Inflammatory macrophage treated with lipopolysaccharide for 1 hour (primary cell): Measurements from ENCODE around the gene MACC1.
"Not testable (repeated sequence)": the region's sequence is repeated elsewhere in the genome, so short reads cannot be mapped to it uniquely, and the experiment has no call there.

Experiments used
- DNase-seq, 2 donors: peaks; one replicate each; pipeline ENCODE4 v3.0.0-alpha.2; 2020 to 2022

MACC1 gene

DNA sequence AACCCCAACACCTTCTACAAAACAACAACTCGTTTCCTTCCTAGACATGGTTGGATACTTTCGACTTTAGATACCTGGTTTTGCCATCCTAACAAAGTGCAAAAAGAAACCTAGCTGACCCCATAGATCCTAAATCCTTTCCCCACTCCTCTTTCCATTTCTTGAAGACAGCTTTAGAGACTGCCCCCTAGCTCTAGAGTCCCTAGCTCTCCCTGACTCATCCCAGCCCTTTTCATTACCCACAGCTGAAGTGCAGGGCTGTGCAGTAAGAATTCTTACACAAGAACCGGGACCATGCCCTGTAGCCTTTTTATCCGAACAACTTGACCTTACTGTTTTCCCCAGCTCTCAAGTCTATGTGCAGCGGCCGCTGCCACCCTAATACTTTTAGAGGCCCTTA, 93.1 kb downstream of the MACC1 start:
- not testable (repeated sequence) for DNase-seq

DNA sequence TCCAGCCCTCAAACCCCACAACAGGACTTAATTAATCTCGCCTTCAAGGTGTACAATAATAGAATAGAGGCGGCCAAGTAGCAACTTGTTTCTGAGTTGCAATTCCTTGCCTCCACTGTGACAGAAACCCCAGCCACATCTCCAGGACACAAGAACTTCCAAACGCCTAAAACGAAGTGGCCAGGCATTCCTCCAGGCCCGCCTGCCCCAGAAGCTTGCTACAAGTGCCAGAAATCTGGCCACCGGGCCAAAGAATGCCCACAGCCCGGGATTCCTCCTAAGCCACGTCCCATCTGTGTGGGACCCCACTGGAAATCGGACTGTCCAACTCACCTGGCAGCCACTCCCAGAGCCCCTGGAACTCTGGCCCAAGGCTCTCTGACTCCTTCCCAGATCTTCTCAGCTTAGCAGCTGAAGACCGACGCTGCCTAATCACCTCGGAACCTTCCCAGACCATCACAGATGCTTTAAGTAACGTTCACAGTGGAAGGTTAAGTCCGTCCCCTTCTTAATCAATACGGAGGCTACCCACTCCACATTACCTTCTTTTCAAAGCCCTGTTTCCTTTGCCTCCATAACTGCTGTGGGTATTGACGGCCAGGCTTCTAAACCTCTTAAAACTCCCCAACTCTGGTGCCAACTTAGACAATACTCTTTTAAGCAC, 94.4 kb downstream of the MACC1 start:
- DNase-seq: not testable (repeated sequence)

DNA sequence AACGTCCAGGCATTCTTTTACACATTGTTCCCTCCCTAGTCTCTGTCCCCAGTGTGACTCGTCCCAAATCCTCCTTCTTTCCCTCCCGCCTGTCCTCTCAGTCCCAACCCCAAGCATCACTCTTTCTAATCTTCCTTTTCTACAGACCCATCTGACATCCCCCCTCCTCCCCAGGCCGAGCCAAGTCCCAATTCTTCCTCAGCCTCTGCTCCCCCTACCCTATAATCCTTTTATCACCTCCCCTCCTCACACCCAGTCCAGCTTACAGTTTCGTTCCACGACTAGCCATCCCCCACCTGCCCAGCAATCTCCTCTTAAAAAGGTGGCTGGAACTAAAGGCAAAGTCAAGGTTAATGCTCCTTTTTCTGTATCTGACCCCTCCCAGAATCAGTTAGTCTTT, 95.1 kb downstream of the MACC1 start:
- no peak for DNase-seq

DNA sequence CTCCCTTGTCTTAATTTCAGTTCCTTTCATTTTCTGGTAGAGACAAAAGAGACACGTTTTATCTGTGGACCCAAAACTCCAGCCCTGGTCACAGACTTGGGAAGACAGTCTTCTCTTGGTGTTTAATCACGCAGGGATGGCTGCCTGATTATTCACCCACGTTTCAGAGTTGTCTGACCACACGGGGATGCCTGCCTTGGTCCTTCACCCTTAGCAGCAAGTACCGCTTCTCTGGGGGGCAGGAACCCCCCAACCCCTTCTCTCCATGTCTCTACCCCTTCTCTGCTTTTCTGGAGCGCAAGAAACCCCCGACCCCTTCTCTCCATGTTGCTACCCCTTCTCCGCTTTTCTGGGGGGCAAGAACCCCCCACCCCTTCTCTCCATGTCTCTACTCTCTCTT, 95.8 kb downstream of the MACC1 start:
- no peak for DNase-seq

DNA sequence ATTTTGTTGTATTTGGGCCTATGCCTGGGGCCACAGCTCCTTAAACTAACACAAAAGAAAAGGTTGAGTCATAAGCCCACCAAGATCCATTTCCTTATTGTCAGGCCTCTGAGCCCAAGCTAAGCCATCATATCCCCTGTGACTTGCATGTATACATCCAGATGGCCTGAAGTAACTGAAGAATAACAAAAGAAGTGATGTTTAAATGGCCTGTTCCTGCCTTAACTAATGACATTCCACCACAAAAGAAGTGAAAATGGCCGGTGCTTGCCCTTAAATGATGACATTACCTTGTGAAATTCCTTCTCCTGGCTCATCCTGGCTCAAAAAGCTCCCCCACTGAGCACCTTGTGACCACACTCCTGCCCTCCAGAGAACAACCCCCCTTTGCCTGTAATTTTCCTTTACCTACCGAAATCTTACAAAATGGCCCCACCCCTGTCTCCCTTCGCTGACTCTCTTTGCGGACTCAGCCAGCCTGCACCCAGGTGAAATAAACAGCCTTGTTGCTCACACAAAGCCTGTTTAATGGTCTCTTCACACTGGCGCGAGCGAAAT, 96.5 kb downstream of the MACC1 start:
- not testable (repeated sequence) for DNase-seq

DNA sequence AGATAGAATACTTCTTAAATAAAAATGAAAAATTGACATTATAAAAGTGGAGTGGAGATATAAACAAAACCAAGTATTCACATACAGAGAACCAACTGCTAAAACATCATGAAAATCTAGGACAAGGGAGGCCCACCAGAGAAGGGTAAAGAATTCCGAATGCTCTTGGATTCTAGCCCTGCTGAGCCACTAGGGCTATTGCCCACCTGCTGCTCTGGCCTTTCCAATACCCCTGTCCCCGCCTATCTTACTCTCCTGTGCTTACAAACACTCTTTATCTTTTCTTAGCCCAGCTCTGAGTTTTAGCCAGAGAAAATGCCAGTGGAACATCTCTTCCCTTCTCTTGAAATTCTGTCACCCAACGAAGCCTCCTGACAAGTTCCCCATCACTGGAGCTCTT, 100.3 kb downstream of the MACC1 start:
- no peak for DNase-seq

DNA sequence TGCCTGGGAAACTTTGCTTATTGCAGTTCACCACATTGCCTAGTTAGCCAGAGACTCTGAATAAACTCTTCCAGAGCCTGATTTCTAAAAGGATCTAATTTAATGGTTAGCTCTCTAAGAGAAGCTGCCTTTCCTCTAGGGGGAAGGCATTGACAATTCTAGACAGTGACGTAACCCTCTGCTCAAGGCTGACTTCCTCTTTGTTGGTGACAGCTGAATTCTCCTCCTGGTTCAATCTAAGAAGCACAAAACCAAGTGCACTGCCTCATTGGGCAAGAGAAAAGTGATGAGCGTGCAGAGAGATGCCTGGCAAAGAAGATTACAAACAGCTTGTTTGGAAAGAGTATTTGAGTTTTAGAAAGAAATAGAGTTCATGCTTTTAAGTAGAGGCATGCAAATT, 102.7 kb downstream of the MACC1 start:
- DNase-seq: peak; percentile 89

DNA sequence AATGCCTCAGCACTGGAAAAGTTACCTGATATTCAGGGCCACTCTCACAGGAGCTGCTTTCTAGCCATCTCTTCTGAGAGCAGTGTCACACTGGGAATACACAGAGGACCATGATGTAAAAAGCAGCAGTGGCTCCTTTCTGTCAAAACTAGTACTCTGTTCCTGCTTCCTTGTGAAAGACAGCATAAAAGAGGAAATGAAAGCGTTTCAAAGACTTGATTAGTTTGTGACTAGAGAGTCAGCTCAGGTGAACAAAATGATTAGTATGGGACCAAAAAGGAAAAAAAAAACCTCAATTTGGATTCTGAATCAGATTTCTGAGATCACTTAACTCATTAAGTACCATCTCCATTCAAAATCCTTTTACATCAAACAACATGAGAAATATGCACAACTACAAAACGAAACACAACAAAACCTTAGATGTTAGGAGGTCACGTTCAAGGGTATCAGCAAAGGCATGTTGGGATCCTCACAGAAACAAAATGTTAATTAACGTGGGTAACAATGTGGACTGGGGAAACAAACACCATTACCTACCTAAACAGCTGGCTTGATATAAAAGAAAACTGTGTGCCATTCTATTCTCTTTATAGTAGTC, 103.7 kb downstream of the MACC1 start:
- peak; percentile 68 to 81 for DNase-seq

DNA sequence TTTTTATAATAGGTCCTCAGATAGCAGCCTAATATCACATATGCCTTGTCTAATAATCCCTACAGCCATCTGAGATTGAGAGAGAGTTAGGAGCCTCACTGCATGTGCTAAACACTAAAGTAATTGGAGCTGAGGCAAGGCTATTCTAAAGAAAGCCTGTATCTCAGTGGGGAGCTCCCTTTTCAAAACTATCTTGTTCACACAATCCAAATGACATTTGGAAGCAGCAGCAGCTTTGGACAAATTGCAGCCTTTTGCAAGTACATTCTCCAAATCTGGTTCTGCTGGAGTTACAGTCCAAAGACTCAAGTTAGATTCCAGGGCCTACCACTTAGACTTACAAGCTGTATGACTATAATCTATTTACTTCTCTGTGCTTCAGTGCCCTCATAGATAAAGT, 104.5 kb downstream of the MACC1 start:
- DNase-seq: no peak

DNA sequence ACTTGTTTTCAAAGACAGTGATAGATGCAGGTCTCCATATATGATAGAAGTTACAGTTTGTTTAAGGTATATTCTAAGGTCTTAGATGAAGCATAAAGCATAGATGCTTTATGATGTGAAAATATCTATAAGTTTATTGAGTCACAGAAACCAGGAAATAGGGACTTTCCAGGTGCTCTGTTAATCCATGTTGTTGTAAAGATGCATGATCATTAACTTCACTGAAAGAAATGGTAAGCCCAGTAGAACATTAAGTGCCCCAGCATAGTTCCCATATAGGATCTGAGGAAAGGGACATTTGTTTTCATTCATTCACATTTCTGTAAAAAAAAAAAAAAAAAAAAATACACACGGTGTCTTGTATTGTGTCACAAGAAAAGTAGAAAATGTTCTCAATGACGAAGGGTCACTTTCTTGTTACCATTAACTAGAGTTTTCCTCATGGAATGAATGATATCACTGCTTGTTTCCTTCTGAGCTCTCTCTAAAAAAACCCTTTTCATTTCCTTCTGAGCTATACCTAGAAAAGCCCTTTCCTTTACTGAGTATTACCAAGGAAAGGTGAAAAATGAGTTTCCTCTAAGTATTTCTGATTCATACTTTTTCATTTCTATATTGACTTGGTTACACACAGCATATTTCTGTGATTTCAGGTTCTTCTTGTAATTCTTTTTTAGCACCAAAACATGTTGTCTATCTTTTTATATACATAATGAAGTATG, 105.2 kb downstream of the MACC1 start:
- DNase-seq: no peak

DNA sequence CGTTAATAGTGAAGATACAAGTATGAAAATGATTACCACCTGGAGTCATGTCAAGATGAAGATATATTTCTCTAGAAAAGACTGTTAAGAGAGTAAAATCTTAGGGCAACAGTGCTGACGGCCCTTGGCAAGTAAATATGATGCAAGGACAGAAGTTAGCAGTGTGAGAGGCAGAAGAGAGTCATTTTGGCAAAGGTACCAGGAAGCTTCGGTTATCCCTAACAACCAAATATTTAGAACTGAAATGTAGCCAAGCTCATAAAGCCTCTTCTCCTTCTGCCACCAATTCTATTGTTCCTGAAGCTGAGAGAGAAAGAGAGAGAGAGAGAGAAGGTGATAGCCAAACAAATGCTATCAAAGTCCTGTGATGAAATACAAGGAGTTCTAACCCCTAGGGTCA, 109.6 kb downstream of the MACC1 start:
- DNase-seq: no peak

DNA sequence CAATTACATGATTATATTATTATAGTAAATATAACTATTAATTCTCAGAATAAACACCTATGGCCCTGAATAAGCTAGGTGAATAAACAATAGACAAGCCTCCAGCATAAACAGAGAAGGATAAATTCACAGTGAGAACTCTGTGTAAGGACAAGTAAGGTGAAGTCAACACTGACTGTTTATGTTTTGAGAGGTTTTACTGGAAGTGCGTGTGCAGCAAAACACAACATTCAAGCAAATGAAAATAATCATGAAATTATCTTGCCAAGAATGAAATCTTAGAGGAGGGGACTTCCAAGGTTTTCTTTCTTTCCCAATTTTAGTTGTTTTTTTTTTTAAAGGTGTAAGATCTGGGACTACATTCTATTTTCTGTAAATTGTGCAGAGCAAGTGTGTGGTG, 112.5 kb downstream of the MACC1 start:
- DNase-seq: no peak

DNA sequence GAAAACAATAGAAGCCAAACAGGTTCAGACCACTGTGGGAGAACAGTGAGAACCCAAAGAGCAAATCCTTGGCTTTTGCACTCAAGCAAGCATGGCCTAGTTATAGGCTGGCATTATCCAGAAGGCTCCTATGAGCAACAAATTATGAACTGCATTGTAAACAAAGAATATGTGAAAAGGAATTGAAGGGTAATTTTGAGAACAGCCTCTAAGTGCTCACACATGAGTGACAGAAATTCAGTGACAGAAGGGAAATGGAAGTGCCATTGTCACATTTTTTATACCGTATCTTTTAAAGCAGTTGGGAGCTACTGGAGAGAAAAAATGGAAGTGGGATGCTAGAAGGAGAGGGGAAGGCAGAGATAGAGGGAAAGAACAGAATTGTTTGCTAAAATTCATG, 114.2 kb downstream of the MACC1 start:
- no peak for DNase-seq

DNA sequence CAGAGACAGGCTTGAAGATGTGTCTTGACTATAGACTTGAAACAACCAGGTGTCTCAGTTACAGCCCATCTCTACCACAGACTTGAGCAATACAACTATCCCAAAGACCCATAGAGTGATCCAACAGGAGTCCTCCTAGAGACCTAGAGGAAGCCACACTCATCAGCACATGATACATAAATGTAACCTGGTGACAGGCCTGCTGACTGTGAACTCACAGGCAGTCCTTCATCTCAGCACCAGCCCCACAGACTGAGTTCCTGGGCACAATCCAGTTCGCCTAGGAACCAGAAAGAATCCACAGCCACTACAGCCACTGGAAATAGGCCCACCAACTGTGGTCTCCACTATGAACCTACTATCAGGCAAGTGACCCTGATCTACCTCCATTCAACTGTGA, 121.3 kb downstream of the MACC1 start:
- DNase-seq: no peak

DNA sequence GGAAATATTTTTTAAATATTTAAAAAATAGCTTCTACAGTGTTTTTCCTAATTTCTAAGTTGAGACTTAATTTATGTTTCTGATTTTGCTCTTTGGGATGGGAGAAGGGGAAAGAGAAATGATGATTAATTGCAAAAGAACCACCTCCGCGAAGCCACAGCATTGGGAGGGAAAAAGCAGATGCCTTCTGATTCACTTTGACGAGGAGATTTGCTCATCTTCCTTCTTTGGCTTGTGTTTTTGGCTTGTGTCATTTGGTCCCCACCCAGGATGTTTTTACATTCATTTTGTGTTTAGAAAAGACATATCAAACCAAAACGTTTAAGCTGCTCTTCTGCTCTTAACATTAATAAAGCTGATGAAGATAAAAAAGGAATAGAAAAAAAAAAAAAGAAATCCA, 121.7 kb downstream of the MACC1 start:
- DNase-seq: no peak

DNA sequence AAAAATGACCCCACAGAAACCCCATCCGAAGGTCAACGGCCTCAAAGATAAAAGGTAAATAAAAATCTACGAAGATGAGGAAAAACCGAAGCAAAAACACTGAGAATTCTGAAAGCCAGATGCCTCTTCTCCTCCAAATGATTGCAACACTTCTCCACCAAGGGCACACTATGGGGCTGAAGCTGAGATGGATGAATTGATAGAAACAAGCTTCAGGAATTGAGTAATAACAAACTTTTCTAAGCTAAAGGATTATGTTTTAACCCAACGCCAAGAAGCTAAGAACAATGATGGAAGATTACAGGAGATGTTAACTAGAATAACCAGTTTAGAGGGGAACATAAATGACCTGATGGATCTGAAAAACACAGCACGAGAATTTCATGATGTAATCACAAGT, 127.8 kb downstream of the MACC1 start:
- no peak for DNase-seq

DNA sequence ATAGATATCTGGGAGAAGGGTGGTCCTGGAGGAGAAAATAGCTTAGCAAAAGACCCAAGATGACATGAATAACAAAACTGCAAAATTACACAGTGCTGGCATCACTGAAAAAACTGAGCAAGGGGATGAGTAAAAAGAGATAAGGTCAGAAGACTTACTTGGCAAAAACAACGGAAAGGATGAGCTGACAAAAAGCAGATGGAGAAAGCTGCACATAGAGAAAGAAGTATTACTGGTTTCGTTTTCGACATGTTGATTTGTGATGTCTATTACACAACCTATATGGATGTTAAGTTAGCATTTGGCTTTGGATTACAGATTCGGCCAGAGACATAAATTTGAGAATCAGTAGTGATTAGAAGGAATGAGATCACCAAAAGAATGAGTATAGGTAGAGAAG, 132.1 kb downstream of the MACC1 start:
- peak in 1 of 2 donors; percentile 10 for DNase-seq
